GM12874 (cell line): ENCODE results near the gene RAB44.

ENCODE experiments used
- CTCF ChIP-seq: IDR thresholded peaks from 2 replicates; pipeline ENCODE4 v1.5.1; 2011; ENCODE audit warnings: low read depth, mild to moderate bottlenecking, control low read depth, low read length, moderate library complexity; ENCODE audit not compliant: insufficient read depth

Gene RAB44

GRCh38 chr6:36678488-36679042, 19.1 kb upstream of the RAB44 start, which contains the start of gene CDKN1A:
Gene CDKN1A, plus strand, starts transcription at chr6:36678714. Its CDS starts 5,388 bp downstream, at chr6:36684102.
- TF ChIP-seq CTCF: no peak

- TF ChIP-seq CTCF: no peak
Measured at GRCh38 chr6:36679043-36679833, 18.4 kb upstream of the RAB44 start.

- TF ChIP-seq CTCF: no peak
Measured at GRCh38 chr6:36682328-36683144, 15.1 kb upstream of the RAB44 start.

GRCh38 chr6:36683145-36683655, 14.4 kb upstream of the RAB44 start:
- no peak for TF ChIP-seq CTCF

GRCh38 chr6:36683656-36684446, 13.8 kb upstream of the RAB44 start:
- TF ChIP-seq CTCF: no peak

- no peak for TF ChIP-seq CTCF
Measured at GRCh38 chr6:36684447-36684812, 13.2 kb upstream of the RAB44 start.
